GM21515 (cell line): Measurements from ENCODE around the gene THOC3.
"Not testable (repeated sequence)": the region's sequence is repeated elsewhere in the genome, so short reads cannot be mapped to it uniquely, and the experiment has no call there.

Experiments used
- ATAC-seq: cut with Tn5 transposase; IDR thresholded peaks from one replicate; pipeline ENCODE4 v1.9.1; 2021; ENCODE audit not compliant: unreplicated experiment

The THOC3 gene, protein sequence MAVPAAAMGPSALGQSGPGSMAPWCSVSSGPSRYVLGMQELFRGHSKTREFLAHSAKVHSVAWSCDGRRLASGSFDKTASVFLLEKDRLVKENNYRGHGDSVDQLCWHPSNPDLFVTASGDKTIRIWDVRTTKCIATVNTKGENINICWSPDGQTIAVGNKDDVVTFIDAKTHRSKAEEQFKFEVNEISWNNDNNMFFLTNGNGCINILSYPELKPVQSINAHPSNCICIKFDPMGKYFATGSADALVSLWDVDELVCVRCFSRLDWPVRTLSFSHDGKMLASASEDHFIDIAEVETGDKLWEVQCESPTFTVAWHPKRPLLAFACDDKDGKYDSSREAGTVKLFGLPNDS

DNA sequence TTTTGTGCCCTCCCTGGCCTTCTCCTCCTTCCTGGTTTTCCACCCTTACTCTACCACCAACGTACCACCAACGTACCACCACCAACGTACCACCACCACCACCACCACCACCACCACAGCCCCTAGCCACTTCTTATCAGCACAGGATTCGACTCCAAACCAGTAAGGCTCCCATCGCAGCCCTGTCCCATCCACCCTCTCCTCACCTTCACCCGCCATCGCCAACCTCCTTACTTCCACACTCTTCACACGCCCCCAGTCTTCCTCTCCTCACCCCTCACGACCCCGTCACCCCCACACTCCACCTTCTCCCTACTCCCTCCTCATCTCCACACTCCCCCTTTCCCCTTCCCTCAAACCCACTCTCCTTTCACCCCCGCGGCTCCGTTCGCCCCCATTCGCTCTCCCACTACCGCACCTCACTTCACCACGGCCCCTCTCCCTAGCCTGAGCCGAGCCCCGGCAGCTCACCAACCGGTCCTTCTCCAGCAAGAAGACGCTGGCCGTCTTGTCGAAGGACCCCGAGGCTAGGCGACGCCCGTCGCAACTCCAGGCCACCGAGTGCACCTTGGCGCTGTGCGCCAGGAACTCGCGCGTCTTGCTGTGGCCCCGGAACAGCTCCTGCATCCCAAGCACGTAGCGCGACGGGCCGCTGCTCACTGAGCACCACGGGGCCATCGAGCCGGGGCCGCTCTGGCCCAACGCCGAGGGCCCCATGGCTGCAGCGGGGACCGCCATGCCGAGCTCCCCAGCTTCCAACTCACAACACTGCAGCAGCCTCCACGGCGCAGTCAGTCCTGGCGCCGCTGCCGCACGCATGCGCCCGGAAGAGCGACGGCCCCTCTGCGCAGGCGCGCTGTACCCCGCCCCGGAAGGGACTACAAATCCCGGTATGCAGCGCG is at the start of gene THOC3:
Gene THOC3 (minus strand): TSS at position 845 of the 902 bp plus-strand sequence. CDS start 107 bp downstream, at position 738.
- ATAC-seq: peak; percentile 100

GRCh38 chr5:176017324-176017723 is 49.2 kb upstream of the THOC3 start:
- ATAC-seq: not testable (repeated sequence)

GRCh38 chr5:176014360-176014759 is 46.2 kb upstream of the THOC3 start:
- not testable (repeated sequence) for ATAC-seq

DNA sequence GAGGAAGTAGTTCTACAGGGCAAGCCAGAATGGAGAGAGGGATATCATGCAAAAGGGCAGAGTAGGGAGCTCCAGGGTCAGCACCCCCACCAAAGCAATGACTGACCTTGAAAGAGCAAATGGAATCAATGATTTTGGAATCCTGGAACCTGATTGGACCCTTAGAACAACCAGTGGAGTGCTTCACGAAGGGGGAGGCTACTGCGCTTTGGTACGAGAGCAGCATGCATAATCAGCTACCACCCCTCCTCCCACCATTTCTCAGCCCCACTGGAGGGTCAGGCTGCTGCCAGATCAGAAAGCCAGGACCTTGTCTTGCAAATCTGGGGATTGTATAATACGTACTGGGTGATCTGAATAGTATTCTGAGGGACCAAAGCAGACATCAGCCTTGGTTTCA is 43.0 kb upstream of the THOC3 start:
- not testable (repeated sequence) for ATAC-seq

- not testable (repeated sequence) for ATAC-seq
Measured at GRCh38 chr5:176010202-176010601, 42.1 kb upstream of the THOC3 start.

- ATAC-seq: not testable (repeated sequence)
Measured at GRCh38 chr5:176007220-176007619, 39.1 kb upstream of the THOC3 start.

- ATAC-seq: not testable (repeated sequence)
Measured at GRCh38 chr5:176006819-176007218, 38.7 kb upstream of the THOC3 start.

DNA sequence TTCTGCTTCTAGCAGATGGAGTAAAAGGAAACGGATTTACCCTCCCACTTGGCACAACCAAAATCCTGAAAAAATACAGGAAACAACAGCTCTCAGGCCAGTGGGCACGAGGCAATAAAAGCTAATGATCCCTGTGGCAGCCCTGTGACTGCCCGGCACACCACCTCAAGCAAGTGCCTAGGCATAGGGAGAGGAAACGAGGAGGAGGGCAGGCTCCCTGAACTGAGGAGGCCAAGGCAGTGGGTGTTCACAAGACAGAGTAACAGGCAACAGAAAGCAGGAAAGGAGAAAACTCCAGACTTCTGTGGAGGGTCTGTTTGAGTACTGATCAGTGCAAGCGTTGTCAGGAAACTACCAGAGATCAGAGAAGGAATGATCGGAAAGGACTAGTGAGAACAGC is 29.9 kb upstream of the THOC3 start:
- ATAC-seq: not testable (repeated sequence)

DNA sequence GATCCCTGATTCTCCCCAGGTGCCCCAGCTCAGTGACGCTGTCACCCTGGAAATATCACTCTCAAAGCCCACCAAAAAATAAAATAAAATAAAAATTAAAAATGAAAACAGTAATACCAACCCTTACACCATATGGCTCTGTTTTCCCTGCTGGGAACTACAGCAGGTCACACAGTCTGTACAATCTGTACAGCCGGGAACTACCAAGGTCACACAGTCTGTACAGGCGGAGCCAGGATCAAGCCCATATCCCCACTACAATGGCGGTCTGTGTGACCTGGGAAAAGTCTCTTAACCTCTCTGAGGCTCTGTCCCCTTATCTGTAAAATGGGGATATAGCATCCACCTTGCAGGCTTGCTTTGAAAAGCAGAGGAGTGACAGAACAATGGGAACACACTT is 29.4 kb upstream of the THOC3 start:
- not testable (repeated sequence) for ATAC-seq

GRCh38 chr5:175996791-175997190 is 28.7 kb upstream of the THOC3 start:
- ATAC-seq: not testable (repeated sequence)

DNA sequence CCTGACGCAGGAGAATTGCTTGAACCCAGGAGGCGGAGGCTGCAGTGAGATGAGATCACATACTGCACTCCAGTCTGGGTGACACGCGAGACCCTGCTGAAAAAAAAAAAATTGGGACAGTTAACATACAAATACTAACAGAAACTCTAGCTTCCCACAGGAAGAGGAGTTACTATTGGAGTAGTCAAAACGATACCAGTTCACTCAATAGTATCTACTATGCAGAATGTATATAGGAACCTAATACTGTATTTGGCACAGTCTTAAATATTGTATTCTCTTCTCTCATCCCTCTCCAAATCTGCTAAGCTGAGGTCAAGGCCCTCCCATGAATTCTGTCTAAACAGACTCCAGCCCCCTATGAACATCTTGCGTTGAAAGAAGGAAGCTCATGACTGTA is 27.4 kb upstream of the THOC3 start:
- ATAC-seq: not testable (repeated sequence)

- ATAC-seq: not testable (repeated sequence)
Measured at GRCh38 chr5:175979371-175979995, 11.4 kb upstream of the THOC3 start.

DNA sequence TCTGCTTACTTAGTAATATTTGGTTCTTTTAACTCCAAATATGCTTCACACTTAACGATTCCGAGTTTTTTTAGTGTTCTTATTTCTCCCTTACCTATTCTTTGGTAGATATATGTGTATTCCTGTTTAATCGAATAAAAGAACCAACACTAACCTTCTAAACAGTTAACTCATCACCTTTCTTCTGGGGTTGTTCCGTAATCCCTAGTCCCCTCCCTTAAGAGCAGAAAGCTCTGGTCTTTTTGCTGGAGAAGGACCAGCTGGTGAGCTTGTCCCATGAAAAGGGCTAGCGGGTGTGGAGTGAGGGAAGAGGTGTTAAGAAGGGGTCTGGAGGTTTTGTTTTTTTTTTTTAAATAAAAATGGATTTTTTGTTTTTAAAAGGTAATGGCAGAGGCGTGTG is 266 bp upstream of the THOC3 start:
- peak; percentile 30 for ATAC-seq

- ATAC-seq: not testable (repeated sequence)
Measured at GRCh38 chr5:175962329-175962728, 5.8 kb downstream of the THOC3 start.

DNA sequence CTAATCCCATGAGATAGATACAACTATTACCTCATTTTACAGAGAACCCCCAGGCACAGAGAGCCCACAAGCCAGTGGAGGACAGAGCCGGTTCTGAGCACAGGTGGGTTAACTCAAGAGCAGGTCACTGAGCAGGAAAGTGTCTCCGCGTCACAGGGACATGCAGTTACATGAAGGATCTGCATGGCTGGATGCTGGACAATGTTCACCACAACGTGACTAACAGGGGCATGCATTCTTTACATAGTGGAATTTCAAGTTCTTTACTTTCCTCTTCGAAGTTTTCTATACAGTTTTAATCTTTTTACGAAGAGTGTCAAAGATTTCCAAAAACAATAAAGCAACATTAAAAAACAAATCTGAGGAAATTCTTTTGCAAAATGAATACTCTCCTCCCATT is 7.9 kb downstream of the THOC3 start:
- ATAC-seq: not testable (repeated sequence)

DNA sequence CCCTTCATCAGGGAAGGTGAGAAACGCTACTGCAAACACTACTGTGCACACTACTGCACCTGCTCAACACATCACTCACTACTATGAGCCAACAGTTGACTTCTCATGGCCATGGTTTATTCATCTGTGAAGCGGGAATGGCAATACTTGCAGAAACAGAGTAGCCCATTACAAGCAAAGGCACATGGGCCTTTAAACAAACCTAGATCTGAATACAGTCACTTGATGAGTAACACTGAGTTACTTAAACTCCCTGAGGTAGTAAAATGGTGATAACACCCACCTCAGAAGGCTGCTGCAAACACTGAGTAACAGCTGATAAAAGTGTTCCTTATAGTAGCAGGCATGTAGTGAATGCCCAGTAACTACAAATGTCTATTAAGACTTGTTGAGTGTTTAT is 9.6 kb downstream of the THOC3 start:
- not testable (repeated sequence) for ATAC-seq

- ATAC-seq: not testable (repeated sequence)
Measured at GRCh38 chr5:175954107-175954506, 14.0 kb downstream of the THOC3 start.

DNA sequence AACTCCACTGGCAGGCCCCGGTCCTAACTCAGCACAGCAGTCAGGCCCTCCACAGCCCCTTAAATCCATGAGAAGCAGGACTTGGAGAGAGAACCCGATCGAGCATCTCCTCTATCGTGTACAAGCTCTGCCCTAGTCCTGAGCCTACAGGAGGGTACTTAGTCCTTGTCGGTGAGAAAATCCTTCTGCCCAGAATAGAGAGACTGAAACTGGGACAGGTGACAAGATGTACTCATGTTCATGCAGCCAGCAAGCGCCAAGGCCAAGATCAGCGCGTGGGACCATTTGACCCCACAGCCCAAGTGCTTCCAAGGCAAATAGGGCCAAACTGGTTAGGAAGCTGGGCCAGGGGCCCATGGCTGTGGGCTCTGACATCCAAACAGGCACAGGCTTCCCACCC is 15.3 kb downstream of the THOC3 start:
- ATAC-seq: not testable (repeated sequence)

DNA sequence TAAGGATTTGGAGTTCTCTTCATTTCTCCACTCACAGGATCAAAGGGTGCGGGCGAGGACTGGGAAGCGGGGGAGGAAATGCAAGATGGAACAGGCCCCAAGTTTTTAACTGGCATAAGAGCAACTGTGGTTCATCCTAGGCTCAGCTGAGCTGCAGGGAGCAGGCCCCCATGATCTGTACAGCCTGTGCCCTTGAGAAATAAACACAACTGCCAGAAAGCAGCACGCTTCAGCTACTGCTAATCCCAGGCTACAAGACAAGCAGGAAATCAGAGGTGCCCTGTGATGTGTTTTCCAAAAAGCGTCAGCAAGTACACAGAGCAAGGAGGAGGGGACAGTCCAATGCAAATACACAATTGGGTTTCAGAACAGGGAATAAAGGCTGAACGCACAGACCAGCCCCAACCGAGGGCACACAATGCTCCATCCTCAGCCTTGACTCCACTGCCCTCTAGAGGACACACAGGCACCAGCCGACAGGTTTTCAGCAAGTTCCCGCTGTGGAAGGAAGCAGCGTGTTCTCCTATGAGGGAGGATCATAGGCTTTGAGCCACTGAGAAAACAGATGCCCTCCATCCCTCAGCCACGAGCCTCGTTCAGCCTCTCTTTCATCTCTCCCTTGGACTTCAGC is 16.7 kb downstream of the THOC3 start:
- not testable (repeated sequence) for ATAC-seq

GRCh38 chr5:175948329-175949108 is 19.6 kb downstream of the THOC3 start:
- ATAC-seq: not testable (repeated sequence)
